ENCODE data around the gene NBR1.
"Not testable (repeated sequence)": the region's sequence is repeated elsewhere in the genome, so short reads cannot be mapped to it uniquely, and the experiment has no call there.

Gene NBR1

GRCh38 chr17:43216762-43217613, 46.0 kb downstream of the NBR1 start:
- DNase-seq, result no peak

GRCh38 chr17:43217614-43218087, 46.6 kb downstream of the NBR1 start:
- DNase-seq, result no peak

- DNase-seq, result no peak
These were observed 48.0 kb downstream of the NBR1 start for GRCh38 chr17:43219001-43219400.

GRCh38 chr17:43219746-43220380, 48.8 kb downstream of the NBR1 start:
- no peak for DNase-seq

GRCh38 chr17:43220511-43221125, 49.6 kb downstream of the NBR1 start:
- no peak for DNase-seq

GRCh38 chr17:43224146-43224705, 53.2 kb downstream of the NBR1 start:
- no peak for DNase-seq

- DNase-seq, result no peak
These were observed 55.4 kb downstream of the NBR1 start for GRCh38 chr17:43226393-43226792.

GRCh38 chr17:43228020-43228782, 57.2 kb downstream of the NBR1 start, which contains the start of gene CCDC200:
CCDC200 (minus strand) TSS chr17:43228623; CDS start chr17:43228554, 69 bp downstream.
- not testable (repeated sequence) for DNase-seq

- DNase-seq, result not testable (repeated sequence)
These were observed 60.4 kb downstream of the NBR1 start for GRCh38 chr17:43231205-43232020.

- not testable (repeated sequence) for DNase-seq
These were observed 61.1 kb downstream of the NBR1 start for GRCh38 chr17:43232021-43232699.

- not testable (repeated sequence) for DNase-seq
These were observed 62.2 kb downstream of the NBR1 start for GRCh38 chr17:43233263-43233662.

- DNase-seq, result not testable (repeated sequence)
These were observed 62.9 kb downstream of the NBR1 start, which contains the start of gene RNU2-1 for GRCh38 chr17:43233877-43234276. RNU2-1 (minus strand) TSS chr17:43233977.

- DNase-seq, result not testable (repeated sequence)
These were observed 68.6 kb downstream of the NBR1 start for GRCh38 chr17:43239597-43239996.

GRCh38 chr17:43240596-43241352, 69.8 kb downstream of the NBR1 start:
- not testable (repeated sequence) for DNase-seq

GRCh38 chr17:43246456-43246855, 75.4 kb downstream of the NBR1 start:
- not testable (repeated sequence) for DNase-seq
